ENCODE results near the gene CCNY. TPM values are rescaled to one million over a fixed set of nuclear protein-coding genes. Genes with fewer than 3 reads are reported as not detected.

CCNY gene
- total and polyA plus RNA-seq, 2 of the 13 experiments (the other 11 are each of a cell fraction or from before 2014, with no cell fraction given): 48.2 to 54.7 TPM

- TF ChIP-seq NR2F2 (IDR thresholded peaks at IDR 0.05; ENCODE audit: borderline replicate concordance, low read depth) (0 out of 2 replicates have a peak, but pooled peaks have one; percentile 23), MEIS1 (CRISPR knock-in tag; IDR thresholded peaks at IDR 0.05; ENCODE audit: borderline replicate concordance) (no peak), GATA4 (IDR thresholded peaks at IDR 0.05; ENCODE audit: borderline replicate concordance, low read depth) (no peak), NFE2L2 (IDR thresholded peaks at IDR 0.05; ENCODE audit: low read length) (peak; percentile 74), NR2F6 (IDR thresholded peaks at IDR 0.05) (peak; percentile 21; the same call in 1 of the 2 replicates), NR2F6 (CRISPR knock-in tag; IDR thresholded peaks at IDR 0.05) (0 out of 2 replicates have a peak, but pooled peaks have one; percentile 12), ZBTB33 (CRISPR knock-in tag; IDR thresholded peaks at IDR 0.05) (peak; percentile 98), NCOA5 (CRISPR knock-in tag; IDR thresholded peaks at IDR 0.05) (no peak), SIN3B (IDR thresholded peaks at IDR 0.05; ENCODE audit: low read length) (no peak), ZMYM4 (CRISPR knock-in tag; IDR thresholded peaks at IDR 0.05) (peak; percentile 48; the same call in 1 of the 2 replicates), HDAC6 (IDR thresholded peaks at IDR 0.05; ENCODE audit: low read depth, low read length) (no peak), GATAD2A (CRISPR knock-in tag; IDR thresholded peaks at IDR 0.05) (peak; percentile 24; the same call in 1 of the 2 replicates), FOSL1 (CRISPR knock-in tag; IDR thresholded peaks at IDR 0.05; ENCODE audit: borderline replicate concordance) (no peak), NRL (CRISPR knock-in tag; IDR thresholded peaks at IDR 0.05; ENCODE audit: borderline replicate concordance) (no peak), ZFYVE20 (CRISPR knock-in tag; IDR thresholded peaks at IDR 0.05; ENCODE audit: borderline replicate concordance, low read depth) (no peak), GABPB1 (CRISPR knock-in tag; IDR thresholded peaks at IDR 0.05) (no peak), REPIN1 (CRISPR knock-in tag; IDR thresholded peaks at IDR 0.05; ENCODE audit: borderline replicate concordance, low read depth) (no peak), ZNF780A (CRISPR knock-in tag; IDR thresholded peaks at IDR 0.05) (no peak), HIC2 (CRISPR knock-in tag; IDR thresholded peaks at IDR 0.05; ENCODE audit: low read depth) (no peak), NR2C2 (CRISPR knock-in tag; IDR thresholded peaks at IDR 0.05; ENCODE audit: borderline replicate concordance) (peak; percentile 60)
- TF ChIP-seq, protein P1, sequence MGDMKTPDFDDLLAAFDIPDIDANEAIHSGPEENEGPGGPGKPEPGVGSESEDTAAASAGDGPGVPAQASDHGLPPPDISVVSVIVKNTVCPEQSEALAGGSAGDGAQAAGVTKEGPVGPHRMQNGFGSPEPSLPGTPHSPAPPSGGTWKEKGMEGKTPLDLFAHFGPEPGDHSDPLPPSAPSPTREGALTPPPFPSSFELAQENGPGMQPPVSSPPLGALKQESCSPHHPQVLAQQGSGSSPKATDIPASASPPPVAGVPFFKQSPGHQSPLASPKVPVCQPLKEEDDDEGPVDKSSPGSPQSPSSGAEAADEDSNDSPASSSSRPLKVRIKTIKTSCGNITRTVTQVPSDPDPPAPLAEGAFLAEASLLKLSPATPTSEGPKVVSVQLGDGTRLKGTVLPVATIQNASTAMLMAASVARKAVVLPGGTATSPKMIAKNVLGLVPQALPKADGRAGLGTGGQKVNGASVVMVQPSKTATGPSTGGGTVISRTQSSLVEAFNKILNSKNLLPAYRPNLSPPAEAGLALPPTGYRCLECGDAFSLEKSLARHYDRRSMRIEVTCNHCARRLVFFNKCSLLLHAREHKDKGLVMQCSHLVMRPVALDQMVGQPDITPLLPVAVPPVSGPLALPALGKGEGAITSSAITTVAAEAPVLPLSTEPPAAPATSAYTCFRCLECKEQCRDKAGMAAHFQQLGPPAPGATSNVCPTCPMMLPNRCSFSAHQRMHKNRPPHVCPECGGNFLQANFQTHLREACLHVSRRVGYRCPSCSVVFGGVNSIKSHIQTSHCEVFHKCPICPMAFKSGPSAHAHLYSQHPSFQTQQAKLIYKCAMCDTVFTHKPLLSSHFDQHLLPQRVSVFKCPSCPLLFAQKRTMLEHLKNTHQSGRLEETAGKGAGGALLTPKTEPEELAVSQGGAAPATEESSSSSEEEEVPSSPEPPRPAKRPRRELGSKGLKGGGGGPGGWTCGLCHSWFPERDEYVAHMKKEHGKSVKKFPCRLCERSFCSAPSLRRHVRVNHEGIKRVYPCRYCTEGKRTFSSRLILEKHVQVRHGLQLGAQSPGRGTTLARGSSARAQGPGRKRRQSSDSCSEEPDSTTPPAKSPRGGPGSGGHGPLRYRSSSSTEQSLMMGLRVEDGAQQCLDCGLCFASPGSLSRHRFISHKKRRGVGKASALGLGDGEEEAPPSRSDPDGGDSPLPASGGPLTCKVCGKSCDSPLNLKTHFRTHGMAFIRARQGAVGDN (CRISPR knock-in tag; IDR thresholded peaks at IDR 0.05): peak; percentile 44
- TF ChIP-seq, protein P2, sequence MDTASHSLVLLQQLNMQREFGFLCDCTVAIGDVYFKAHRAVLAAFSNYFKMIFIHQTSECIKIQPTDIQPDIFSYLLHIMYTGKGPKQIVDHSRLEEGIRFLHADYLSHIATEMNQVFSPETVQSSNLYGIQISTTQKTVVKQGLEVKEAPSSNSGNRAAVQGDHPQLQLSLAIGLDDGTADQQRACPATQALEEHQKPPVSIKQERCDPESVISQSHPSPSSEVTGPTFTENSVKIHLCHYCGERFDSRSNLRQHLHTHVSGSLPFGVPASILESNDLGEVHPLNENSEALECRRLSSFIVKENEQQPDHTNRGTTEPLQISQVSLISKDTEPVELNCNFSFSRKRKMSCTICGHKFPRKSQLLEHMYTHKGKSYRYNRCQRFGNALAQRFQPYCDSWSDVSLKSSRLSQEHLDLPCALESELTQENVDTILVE (CRISPR knock-in tag; IDR thresholded peaks at IDR 0.05): no peak
Observed at GRCh38 chr10:35453855-35454532, 117.7 kb downstream of the CCNY start (continued).

Data from HepG2 (cell line).